COR-L47 (cell line): ENCODE measurements around the gene NDUFA9.

Experiments used
- DNase-seq: peaks from one replicate; lab custom pipeline; 2025; lab: John Stamatoyannopoulos, UW

NDUFA9 gene

DNA sequence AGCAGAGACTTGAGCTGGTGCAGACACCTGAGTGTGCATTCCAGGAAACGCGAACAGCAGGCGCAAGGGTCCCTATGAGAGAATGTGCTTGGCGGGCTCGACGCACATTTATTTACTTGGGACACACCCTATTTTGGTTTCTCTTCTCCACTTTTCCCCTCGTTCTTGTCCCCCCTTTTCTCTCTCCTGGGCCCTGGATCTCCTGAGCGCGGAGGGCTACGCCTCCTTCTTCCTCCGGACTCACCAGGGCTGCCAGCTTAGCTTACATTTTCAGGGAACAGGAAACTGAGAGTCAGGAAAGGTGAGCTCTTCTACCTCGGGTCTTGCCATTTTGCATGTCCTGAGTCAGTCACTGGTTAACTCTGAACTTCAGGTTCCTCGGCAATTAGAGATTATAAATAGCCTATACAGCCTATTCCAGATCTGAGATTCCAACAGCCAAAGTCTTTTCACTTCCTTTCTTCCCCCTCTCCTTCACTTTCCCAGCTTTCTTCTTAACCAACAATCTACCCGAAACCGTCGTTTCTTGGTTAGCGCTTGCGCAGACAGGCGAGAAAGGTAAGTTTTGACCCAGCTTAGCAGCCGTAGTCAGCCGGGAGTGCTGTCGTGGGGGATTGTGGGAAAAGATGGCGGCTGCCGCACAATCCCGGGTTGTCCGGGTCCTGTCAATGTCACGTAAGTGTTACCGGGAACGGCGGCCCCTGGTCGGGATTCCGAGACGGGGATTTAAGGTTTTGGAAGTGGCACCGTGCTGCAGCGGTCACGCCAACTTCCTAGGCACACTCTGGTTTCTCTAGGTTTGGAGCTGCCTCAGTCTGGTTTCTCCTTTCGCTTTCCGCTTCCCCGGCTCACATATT, at the start of gene NDUFA9, which contains the start of gene AKAP3:
Gene NDUFA9 (plus strand): TSS at position 614 of the 857 bp plus-strand sequence. CDS start 13 bp downstream, at position 627.
Gene AKAP3 (minus strand): TSS at position 551 of the 857 bp plus-strand sequence. CDS start 10,855 bp downstream, outside the sequence.
- DNase-seq = peak; percentile 17

- DNase-seq = no peak
Observed at GRCh38 chr12:4603421-4603820, 45.5 kb upstream of the NDUFA9 start.

DNA sequence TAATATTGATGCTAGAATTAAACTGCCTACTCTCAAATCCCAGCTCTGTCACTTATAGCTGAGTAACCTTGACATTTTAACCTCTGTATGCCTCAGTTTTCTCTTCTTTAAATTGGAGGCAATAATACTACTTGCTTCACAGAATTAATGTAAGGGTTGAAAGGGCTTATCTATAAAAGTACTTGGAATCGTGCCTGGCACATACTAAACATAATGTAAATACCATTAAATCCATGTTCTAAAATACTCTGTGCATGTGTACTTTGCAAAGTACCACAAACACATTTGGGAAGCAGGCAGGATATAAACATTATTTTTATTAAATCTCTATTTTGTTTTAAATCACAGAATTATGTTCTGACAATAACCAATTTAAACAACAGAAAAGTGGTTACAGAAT, 45.0 kb upstream of the NDUFA9 start:
- DNase-seq = no peak

DNA sequence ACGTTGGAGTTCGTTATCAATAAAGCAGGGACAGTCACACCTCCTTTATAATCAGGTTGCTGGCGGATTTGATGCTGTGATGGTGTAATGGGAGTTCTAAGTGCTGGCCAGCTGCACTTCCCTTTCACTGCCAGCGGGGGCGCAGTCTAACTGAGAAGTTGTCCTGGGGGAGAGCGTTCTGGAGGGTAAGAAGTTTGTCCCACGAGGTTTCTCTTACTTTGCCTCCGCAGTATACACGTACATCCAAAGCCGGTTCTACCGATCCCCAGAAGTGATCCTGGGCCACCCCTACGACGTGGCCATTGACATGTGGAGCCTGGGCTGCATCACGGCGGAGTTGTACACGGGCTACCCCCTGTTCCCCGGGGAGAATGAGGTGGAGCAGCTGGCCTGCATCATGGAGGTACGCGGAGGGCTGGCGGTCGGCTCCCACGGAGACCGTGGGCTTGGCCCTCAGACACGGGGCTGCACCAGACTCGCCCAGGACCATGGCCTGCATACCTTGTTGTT, 44.2 kb upstream of the NDUFA9 start:
- peak; percentile 31 for DNase-seq

DNA sequence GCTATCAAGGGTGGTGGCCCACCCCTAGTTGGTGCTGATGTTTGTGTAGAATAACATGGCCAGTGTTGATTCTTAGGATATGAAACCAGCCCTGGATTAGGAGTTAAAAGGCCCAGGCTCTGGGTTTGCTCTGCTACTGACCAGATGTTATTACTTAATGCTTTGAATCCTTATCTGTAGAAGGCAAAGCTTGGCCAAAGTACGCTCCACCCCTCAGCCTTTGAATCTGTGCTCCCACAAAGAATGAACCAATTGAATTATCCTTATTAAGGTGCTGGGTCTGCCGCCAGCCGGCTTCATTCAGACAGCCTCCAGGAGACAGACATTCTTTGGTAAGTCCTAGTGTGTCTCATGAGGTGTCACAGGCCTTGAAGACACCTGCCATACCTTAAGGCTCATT, 41.9 kb upstream of the NDUFA9 start:
- DNase-seq = no peak

GRCh38 chr12:4609071-4609470, 39.8 kb upstream of the NDUFA9 start:
- no peak for DNase-seq

DNA sequence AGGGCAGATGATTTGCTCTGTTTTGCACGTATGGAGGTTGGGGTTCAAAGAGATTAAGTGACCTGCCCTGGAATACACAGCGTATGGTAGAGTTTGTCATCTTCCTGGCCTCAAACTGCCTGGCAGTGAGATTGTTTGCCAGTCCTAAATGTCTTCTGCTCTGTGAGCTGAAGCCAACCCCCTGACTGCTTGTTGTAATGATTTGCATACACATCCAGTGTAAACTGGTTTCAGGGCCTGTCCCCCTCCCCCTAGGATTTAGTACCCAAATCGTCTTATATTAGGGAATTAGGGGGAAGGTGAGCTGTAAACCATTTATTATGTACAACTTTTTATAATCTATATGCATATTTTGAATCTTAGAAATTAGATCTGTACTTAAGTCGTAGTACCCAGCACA, 38.4 kb upstream of the NDUFA9 start:
- DNase-seq = no peak

DNA sequence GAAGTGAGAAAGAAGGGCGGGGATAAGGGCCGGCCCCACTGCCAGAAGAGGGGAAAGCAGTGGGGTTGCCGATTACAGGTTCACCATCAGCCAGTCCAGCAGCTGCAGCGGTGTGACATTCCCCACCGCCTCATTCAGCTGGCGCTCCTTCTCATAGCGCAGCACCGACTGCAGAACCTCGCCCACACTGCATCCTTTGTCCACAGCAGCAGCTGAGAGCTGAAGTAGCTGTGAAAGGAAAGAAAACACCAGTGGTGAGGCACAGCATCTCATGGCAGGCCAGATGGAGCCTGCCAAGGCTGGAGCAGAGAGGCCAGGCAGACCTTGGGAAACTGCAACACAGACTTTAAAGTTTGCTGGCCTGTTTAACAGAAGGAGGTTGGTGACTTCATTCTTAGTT, 33.2 kb upstream of the NDUFA9 start:
- DNase-seq = no peak

DNA sequence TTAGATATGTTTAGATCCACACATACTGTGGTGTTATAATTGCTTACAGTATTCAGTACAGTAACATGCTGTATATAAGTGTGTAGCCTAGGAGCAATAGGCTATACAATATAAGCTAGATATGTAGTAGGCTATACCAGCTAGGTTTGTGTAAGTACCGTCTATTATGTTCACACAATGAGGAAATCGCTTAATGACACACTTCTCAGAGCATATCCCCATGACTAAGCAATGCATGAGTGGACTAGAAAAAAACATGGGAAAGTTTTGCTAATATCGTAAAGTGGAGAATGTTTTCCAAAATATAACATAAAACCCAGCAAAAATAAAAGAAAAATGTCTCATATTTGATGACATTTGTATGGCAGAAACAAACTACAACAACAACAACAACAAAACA, 27.4 kb upstream of the NDUFA9 start:
- no peak for DNase-seq

DNA sequence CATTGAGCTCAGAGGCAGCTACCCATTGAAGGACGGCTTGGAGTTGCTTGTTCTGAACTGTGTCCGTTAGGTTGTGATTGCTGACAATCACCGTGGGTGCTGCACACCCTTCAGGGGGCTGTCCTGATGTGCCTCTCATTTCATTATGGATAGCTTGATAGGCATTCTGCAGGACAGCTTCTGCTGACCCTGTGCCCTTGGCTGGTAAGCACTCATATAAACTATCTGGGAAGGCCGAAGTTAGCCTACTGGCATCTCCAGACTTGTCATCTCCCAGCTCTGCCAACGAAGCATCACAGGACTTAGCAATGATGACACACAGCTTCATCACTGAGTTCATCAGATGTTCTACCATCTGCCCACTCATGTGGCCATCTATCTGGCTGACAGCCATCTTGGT, 22.4 kb upstream of the NDUFA9 start:
- no peak for DNase-seq

DNA sequence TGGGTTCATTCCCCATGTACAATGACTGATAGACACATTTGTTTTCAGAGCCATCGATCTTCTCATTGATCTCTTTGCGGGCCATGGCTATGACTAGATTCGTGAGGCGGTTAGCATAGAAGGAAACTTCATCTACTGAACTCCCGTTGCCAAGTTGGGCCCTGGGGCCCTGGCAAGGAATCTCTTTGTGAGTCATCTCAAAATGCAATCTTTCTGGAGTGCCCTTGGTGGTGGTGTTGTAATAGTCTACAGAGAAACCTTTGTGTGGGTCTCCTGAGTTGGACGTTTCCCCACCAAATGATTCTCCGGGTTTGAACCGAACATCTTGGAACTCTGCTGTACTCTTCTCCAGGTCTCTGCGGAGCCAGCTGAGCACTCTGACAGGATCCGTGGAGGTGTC, 20.5 kb upstream of the NDUFA9 start:
- no peak for DNase-seq

DNA sequence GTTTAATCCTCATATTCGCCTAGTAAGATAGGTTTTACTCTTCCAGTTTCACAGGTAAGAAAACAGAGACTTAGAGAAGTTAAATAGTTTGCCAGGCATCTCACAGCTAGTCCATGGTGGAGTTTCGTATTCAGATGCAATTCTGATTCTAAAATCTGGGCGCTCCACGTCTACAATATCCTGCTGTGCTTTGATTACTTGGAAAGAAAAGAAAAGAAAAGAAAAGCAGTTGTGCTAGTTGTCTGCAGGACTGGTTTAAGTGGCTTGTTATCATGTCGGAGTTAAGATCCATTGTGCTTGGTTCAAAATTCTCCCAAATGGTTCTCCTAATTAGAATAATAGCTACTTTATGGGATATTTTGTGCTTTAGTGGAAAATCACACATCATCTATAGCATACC, 18.7 kb upstream of the NDUFA9 start:
- DNase-seq = no peak

- no peak for DNase-seq
Observed at GRCh38 chr12:4643747-4644146, 5.2 kb upstream of the NDUFA9 start.

- no peak for DNase-seq
Observed at GRCh38 chr12:4645023-4645422, 3.9 kb upstream of the NDUFA9 start.

- DNase-seq = no peak
Observed at GRCh38 chr12:4648104-4648500, 812 bp upstream of the NDUFA9 start.

DNA sequence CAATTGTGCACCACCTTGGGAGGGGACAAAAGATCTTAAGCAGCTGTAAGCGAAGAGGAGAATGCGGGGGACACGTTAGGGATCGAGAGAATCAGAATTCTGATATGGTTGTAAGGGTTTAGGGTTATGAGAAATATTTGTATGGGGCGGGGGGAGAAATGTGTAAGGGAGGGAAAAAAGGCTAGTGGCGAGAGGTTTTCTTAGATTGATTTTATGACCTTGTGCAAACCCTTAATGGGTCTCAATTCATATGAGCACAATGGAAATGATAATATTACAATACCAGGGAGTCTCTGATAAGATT, 396 bp downstream of the NDUFA9 start:
- no peak for DNase-seq

- DNase-seq = no peak
Observed at GRCh38 chr12:4653257-4653656, 4.3 kb downstream of the NDUFA9 start.

DNA sequence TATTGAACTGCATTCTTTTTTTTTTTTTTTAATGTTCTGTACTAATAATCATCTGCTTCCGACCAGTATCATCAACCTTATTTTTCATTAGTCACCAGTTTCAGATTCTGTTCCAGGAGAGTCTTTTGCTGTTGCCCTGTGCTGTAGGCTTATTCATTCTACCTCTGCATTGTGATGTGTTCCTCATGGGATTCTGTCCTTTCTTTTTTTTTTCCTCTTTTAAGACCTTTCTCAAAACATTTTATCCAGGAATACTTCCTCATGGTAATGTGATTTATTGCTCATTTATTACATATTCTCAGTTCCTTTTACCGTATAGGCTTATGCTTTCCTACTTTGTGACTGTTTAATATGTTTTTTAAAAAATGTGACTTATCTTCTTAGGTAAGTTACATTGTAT, 4.8 kb downstream of the NDUFA9 start:
- DNase-seq = no peak

- no peak for DNase-seq
Observed at GRCh38 chr12:4663971-4664505, 15.1 kb downstream of the NDUFA9 start.

GRCh38 chr12:4665236-4665635, 16.3 kb downstream of the NDUFA9 start:
- no peak for DNase-seq

DNA sequence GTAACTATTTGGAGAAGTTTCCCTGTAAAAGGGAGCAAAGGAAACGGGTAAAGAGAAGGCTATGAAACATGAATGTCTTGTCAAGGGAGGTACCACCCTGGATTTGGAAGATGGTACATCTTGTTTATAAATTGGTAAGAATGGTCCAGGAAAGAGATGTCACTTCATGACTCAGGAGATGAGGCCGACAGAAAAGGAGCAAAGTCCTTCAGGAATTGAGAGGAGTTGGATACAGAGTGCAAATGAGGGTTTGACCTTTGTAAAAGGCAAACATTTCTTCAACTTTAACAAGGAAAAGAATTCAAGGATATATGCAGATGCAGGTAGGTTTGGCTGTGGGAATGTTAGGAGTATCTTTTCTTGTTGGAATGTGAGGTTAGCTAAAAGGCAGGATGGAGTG, 30.8 kb downstream of the NDUFA9 start:
- DNase-seq = no peak

DNA sequence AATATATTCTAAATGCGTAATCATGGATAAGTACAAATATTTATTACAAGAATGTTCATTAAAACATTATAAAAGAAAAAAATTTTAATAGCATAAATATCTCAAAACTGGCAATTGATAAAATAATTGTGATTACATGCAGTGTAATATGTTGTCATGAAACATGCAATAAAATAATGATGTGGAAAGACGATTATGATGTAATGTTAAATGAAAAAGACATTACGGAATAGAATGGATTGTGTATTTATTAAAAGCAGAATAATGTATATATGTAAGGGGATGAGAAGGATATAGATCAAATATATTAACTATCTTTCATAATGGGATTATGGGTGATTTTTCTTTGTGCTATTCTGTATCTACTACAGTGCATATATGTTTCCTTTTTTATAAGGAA, 32.8 kb downstream of the NDUFA9 start:
- no peak for DNase-seq

DNA sequence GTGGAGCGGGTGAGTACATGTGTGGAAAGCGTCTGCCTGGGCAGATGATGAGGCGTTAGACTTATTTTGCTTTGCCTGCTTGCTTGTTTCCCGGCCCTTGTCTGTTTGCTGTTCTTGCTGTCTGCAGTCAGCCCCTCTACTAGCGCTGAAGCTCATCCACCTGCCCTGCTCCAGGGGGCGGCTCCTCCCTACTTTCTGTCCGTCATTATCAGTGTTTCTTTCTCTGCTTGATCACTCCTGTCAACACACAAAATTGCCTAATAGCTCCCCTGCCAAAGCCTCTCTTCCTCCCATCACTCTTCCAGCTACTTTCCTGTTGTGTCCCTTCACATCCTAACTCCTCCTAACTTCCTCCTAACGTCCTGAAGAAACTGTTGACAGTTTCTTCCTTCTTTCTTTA, 36.4 kb downstream of the NDUFA9 start:
- no peak for DNase-seq

DNA sequence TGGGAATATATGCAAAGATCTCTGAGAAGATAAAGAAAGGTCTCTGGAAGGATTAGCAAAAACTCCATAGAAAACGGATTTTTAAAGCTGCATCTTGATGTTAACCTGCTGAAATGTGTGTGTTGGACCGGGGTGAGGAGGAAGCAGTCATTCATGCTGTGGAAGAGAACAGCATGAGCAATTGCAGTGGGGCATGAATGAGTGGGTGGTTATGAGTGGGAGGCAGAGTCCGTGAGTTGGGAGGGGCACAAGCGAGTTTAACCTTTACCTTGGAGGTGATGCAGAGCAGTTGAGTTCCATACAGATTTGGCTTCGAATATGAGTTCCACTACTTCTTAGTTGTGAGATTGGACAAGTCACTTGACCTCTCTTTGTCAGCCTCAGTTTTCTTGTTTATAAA, 41.8 kb downstream of the NDUFA9 start:
- no peak for DNase-seq
